ENCODE results near the gene DNAJC4.

Gene DNAJC4

GRCh38 chr11:64230985-64231365 lies 627 bp downstream of the DNAJC4 start:
- DNase-seq: no peak

- DNase-seq: no peak
Measured at GRCh38 chr11:64231546-64231945, 1.2 kb downstream of the DNAJC4 start.

- no peak for DNase-seq
Measured at GRCh38 chr11:64232182-64232966, 2.0 kb downstream of the DNAJC4 start.

GRCh38 chr11:64232967-64233315 lies 2.6 kb downstream of the DNAJC4 start:
- no peak for DNase-seq

GRCh38 chr11:64233913-64234586 lies 3.7 kb downstream of the DNAJC4 start, which contains the start of gene VEGFB:
Gene VEGFB, plus strand, starts transcription at chr11:64234584. Its CDS starts 250 bp downstream, at chr11:64234834.
- DNase-seq: peak; percentile 76

- peak; percentile 53 for DNase-seq
Measured at GRCh38 chr11:64234647-64235379, 4.5 kb downstream of the DNAJC4 start.

GRCh38 chr11:64235437-64236161 lies 5.3 kb downstream of the DNAJC4 start:
- no peak for DNase-seq

- no peak for DNase-seq
Measured at GRCh38 chr11:64237484-64237951, 7.2 kb downstream of the DNAJC4 start.

- no peak for DNase-seq
Measured at GRCh38 chr11:64238076-64238475, 7.7 kb downstream of the DNAJC4 start.

GRCh38 chr11:64238999-64239398 lies 8.7 kb downstream of the DNAJC4 start:
- no peak for DNase-seq

GRCh38 chr11:64239662-64240434 lies 9.5 kb downstream of the DNAJC4 start:
- DNase-seq: no peak

GRCh38 chr11:64240435-64241240 lies 10.3 kb downstream of the DNAJC4 start, which contains the start of gene FKBP2:
Gene FKBP2, plus strand, starts transcription at chr11:64241095. Its CDS starts 1,293 bp downstream, at chr11:64242388.
- DNase-seq: peak; percentile 96

GRCh38 chr11:64241241-64241490 lies 10.8 kb downstream of the DNAJC4 start:
- peak; percentile 98 for DNase-seq

- DNase-seq: peak; percentile 63
Measured at GRCh38 chr11:64241491-64242374, 11.4 kb downstream of the DNAJC4 start.

GRCh38 chr11:64243236-64243854 lies 13.0 kb downstream of the DNAJC4 start:
- no peak for DNase-seq

- DNase-seq: no peak
Measured at GRCh38 chr11:64244107-64244506, 13.8 kb downstream of the DNAJC4 start.

- DNase-seq: no peak
Measured at GRCh38 chr11:64244966-64245365, 14.6 kb downstream of the DNAJC4 start.

- no peak for DNase-seq
Measured at GRCh38 chr11:64245401-64245796, 15.1 kb downstream of the DNAJC4 start.

GRCh38 chr11:64245797-64246620 lies 15.7 kb downstream of the DNAJC4 start:
- peak; percentile 42 for DNase-seq

Data from NCI-H82 (cell line).